ENCODE results near the gene OCSTAMP. TPM values are rescaled to one million over a fixed set of nuclear protein-coding genes. Genes with fewer than 3 reads are reported as not detected.

OCSTAMP gene, protein sequence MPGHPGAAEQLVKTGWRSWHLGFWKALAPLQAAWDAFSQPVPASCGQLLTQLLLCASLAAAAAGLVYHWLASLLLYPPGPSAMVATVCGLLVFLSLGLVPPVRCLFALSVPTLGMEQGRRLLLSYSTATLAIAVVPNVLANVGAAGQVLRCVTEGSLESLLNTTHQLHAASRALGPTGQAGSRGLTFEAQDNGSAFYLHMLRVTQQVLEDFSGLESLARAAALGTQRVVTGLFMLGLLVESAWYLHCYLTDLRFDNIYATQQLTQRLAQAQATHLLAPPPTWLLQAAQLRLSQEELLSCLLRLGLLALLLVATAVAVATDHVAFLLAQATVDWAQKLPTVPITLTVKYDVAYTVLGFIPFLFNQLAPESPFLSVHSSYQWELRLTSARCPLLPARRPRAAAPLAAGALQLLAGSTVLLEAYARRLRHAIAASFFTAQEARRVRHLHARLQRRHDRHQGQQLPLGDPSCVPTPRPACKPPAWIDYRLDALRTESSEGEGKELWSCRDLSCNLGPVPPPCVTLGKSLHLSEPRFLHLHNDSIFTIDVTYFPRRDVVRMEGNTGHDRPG
- total RNA-seq = 0.17 TPM in 1 of 2 replicates, not detected in the other

DNA sequence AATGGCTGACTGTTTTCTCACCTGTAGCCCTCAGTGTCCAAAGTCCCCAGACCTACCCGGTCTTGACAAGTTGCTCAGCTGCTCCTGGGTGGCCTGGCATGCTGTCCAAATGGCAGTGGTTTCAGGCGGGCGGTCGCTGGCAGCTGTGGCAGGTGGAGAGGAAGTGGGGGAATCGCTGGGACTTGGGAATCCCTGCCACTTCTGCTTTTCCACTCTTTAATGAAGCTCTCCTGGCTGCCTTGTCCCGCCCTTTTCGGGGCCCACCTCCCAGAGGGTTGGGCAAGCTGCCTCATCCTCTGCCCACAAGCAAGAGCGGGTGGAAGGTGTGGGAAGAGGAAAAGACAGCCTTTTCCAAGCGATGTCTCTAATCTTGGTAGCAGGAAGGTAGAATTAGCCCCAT, at the start of gene OCSTAMP:
TSS of gene OCSTAMP (minus strand) at position 194 of the 400 bp plus-strand sequence. CDS start at position 100, 94 bp downstream.
- intact Hi-C loops (cut with micrococcal nuclease) = loop anchor here (5.0 kb wide), 2 partner anchors 442 to 937 kb away; no protein-coding TSS in a partner anchor

DNA sequence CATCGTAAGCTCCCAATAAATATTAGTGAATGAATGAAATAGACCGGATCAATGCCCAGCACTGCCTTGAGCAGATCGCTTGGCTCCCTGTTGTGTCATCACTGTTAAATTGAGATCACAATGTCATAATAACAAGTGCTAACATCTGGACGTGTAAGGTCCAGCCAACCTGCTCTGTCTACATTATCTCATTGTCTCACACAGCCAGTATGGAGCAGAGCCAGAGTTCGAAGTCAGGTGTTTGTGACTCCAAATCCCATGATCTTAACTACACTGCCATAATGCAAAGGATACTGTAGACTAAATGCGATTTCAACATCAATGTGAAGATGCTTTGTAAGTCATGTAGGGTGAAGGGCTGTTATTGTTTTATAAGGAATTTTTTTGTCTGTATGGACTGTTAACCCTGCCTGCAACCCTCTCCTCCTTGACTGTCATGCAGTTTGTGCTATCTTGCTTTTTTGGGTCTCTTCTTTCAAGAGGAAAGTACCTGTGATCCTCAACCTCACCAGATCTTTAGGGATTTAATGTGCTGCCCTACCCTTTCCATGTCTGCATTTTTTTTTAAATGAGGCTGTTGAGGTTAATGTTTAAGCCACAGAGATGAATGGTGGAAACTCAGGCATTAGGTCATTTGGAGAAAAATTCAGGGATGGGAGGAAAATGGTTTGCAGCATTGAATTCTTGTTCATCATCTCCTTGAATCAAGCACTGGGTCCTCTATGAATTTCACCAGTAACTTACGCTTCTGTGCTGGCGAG, 49.0 kb upstream of the OCSTAMP start:
- intact Hi-C loops (cut with micrococcal nuclease) = loop anchor here (1.0 kb wide), 1 partner anchor 8 kb away; no protein-coding TSS in a partner anchor

DNA sequence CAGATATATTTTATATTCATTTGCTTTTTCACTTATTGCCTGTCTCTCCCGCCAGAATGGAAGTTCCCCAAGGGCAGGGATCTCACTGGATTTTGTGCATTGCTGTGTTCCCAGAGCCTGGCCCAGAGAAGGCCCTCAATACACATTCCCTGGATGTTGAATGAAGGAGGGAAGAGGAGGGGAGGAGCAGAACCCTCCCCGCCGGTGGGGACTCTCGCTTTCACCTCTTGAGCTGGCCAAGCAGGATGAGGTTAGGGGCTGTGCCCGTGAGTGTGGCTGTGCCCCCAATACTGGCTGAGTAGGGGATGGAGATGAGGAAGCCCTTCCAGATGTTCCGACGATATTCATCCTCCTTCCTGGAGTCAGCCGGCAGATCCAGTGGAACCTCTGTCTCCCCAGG, 45.5 kb upstream of the OCSTAMP start:
- intact Hi-C loops (cut with micrococcal nuclease) = no loop called here

DNA sequence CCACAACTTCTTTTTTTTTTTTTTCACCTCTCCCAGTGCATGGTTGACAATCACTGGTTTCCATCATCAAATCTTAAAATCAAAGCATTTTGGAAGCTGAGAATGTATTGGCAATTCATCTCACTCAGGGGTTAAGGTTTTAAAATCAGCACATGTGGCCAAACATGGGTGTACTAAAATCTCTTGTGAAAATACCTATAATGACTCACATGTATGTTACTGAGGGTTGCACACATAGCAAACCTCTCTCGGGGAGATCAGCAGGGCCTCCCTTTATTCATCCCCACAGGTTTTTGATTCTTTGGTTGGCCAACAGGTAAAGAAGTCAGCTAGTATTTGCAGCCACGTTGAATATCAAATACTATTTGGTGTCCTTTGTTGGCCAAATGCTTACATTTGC, 44.3 kb upstream of the OCSTAMP start:
- intact Hi-C loops (cut with micrococcal nuclease) = no loop called here

DNA sequence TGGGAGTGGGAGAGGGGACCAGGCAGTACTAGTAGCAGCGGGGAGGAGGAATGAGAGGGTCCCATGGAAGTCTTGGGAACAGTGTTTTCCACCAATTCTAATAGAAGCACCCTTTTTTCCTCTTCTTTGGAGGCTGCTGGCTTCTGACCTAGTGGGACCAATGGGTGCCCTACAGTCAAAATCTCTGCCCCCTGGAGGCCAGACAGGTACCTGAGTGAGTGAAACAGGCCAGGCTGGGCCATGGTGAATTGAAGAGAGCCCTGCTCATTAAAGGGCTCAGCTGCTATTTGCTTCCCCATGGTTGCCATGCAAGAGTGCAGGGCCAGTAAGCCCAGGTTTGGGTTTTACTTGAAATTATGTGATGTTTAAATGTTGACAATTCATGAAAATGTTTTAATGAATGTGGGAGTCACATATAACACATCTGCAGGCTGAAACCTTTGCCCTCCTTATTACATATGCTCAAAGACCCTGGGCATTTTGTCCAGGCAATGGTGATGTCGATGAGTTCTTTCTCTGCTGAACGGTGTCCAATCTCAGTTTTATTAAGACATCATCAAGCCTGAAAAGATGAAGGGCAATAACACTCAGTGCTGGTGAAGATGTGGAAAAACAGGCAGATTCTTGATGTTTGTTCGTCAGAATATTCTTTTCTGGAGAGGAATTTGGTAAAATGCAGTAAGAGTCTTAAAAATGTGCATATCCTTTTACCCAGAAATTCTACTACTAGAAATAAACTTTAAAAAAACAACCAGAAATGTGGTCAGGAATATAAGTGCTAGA, 42.3 kb upstream of the OCSTAMP start:
- intact Hi-C loops (cut with micrococcal nuclease) = no loop called here

DNA sequence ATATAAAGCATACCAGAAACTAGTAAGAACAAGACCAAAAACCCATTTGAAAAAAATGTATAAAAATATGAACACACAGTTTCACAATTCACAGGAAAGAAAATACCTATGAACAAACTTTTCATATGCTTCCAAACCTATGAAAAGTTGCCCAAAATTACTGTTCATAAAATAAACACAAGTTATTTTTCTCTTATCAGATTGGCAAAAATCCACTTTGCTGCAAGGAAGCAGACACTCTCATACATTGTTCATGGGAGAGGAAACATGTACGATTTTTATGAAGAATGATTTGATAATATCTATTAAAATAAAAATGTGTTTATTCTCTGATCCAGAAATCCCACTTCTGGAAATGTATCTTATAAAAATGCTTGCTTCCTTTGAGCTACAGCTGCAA, 40.0 kb upstream of the OCSTAMP start:
- intact Hi-C loops (cut with micrococcal nuclease) = no loop called here

DNA sequence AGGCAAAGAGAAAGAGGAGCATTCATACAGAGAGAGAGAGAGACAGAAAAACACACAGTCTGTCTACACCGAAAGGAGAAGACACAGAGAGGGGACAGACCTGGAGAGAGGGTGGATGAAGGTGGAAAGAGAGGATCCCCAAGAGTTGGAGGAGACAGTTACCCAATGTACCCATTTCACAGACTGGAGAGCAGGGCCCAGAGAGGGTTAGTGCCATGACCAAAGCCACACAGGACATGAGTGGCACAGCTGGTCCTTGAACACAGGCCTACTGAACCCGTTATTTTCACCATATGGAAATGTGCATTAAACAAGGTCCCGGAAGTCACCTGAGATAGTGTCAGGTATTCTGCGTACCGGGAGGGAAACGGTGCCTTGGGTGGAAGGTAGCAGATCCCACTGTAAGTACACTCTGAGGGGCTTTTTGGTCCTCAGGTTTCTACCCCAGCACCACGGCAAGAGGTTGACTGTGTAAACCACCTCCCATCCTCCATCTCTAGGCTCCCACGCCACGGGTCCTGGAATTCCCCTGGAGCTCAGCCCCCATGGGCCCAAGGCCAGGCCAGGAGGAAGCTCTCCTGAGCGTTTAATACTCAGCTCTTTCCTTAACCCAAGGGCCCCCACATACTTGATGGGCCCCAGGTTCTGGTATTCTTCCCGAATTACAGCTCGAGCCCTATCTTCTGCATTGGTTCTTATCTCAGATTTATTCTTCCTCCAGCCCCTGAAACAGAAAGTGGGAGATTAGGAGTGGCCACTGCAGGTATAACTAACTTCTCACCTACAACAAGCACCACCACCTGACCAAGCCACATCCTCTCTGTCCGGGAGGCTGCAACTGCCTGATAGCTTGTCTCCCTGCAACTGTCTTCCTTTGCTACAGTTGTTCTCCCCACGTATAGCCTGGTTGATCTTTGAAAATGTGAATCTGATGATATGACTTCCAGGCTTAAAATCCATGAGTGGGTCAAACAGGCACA, 38.4 kb upstream of the OCSTAMP start:
- intact Hi-C loops (cut with micrococcal nuclease) = no loop called here

DNA sequence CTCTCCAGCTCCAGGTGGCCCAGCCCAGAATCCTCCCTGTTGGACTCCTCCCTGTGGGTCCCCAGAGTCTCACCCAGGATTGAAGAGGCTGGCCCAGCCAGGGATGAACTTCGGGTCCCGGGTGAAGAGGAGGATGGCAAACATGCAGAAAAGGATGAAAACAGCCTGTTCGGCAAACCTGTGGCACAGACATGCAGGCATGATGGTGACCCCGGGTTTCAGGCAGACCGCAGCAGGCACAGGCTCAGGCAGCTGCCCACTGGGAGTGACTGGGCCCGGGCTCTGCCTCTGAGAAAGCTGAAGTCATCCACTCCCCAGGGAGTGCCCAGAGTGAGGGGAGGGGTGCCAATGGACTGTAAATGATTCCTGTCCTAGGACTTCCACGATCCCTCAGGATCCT, 37.5 kb upstream of the OCSTAMP start:
- intact Hi-C loops (cut with micrococcal nuclease) = no loop called here

DNA sequence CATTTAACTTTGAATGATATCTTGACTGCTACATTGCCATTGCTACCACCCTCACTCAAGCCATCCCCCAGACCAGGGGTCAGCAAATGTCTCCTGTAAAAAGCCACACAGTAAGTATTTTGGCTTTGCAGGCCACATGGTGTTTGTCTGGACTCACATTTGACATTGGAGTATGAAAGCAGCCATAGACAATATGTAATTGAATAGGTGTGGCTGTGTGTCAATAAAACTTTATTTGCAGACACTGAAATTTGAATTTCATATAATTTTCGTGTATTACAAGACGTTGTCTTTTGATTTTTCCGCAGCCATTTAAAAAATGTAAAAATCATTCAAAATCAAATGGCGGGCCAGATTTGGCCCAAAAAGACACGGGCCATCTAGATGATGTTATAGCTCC, 36.3 kb upstream of the OCSTAMP start:
- intact Hi-C loops (cut with micrococcal nuclease) = no loop called here

DNA sequence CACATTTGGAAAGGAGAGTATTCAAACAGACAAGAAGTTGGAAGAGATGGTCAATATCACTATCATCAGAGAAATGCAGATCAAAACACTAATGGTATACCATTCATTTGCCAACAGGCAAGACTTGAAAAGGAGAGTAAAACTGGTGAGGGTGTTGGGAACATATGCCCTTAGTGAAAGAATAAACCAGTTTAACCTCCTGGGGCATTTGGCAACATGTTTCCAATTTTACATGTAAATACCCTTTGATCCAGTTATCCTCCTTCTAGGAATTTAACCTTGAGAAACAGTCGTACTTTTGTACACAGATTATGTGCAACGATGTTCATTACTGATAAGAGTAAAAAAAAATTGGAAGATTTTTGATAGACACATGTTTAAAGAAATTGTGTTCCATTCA, 34.1 kb upstream of the OCSTAMP start:
- intact Hi-C loops (cut with micrococcal nuclease) = no loop called here

DNA sequence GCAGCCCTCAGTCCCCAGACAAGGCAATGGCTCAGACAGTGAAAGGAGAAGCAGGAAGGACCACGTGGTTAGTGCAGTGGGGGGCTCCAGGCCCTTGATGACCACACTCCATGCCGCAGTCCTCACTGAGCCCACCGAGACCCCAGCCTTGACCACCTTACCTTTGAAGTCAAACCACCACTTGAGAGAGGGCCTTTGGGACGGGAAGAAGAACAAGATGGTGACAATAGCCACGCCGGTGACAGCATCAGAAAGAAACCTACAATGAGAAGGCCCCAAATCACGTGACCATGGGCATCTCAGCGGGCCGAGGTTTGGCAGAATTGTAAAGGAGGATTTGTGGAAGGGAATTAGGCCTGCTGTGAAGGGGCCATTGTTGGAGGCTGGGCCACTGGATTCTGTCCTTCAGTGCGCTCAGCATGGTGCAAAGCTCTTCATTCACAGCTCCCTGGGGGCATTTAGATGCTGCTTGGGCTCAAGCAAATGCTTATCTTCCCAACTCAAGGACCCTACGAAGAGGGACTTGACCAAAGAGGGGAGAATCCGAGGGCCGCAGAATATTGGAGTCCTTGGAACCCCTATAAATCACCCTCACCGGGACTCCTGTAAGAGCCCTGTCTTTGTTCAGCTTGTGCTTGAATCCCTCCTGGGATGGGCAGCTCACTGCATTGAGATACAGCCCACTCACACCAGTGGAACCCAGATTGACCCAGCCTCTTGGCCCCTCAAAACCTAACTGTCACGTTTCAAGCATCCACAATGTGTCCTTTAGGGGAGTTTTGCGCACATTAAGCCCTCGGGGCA, 33.2 kb upstream of the OCSTAMP start:
- intact Hi-C loops (cut with micrococcal nuclease) = no loop called here

DNA sequence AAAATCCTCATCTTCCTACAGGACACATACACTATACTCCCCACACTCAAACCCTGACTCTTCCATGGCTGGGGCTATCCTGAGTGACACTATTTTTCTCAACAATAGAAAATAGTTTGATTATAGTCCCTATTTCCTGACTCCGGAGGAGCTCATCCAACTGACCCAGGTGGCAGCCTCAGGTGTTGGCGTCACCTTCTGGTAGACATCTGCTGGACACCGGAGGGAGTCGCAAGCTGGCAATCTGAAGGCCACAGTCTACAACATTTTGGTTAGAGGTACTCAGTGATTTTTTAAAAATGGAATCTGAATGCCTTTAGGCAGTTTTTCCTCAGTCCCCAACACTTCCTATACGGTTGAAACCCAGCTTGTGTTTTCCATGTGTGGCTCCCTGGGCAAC, 32.2 kb upstream of the OCSTAMP start:
- intact Hi-C loops (cut with micrococcal nuclease) = no loop called here

DNA sequence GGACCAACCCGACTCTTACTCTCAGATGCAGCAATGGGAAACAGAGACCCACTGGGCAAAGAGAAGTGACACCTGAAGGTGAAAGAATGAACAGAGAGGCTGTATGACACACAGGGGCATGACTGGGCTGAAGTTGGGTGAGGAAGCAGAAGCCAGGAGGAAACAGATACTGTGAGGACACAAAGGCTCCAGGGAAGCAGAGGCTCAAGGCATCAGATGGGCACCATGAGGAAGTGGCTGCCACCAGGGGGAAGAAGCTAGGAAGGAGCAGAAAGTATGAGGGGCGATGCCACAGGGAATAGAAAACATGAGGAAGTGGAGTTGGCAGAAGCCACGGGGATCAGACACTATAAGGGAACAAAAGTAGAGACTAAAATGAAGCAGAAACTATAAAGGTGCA, 30.9 kb upstream of the OCSTAMP start:
- intact Hi-C loops (cut with micrococcal nuclease) = no loop called here

DNA sequence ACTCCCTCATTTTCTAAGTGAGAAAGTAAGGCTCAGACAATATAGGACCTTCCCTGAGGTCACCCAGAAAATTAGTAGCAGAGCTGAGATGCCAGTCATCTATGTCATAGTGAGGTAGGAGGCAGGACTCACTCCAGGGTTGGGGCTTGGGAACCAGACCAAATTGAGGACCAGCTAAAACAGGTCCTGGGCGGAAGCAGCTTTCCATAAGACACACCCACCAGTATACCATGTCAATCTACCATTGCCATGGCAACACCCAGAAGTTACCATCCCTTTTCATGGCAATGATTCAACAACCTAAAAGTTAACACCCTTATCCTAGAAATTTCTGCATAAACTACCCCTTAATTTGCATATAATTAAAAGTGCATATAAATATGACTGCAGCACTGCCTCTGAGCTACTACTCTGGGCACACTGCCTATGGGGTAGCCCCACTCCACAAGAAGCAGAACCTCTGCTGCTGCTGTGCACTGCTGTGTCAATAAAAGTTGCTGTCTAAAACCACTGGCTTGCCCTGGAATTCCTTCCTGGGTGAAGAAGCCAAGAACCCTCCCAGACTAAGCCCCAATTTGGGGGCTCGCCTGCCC, 30.3 kb upstream of the OCSTAMP start:
- intact Hi-C loops (cut with micrococcal nuclease) = no loop called here

DNA sequence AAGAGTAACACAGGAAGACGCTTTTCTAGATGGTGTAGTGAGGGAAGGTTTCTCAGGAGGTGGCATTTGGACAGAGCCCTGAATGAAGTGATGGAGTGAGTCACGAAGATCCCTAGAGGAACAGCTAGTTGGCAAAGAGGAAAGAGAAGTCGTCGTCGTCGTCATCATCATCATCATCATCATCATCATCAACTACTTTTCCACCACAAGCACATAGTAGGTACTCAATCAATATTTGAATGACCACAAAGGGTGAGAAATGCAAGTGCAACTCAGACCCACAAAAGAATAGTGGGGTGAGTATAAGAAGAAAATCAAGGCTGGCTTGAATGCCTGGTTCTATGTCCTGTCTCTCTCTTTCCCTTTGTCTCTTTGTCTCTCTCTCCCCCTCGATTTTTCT, 28.3 kb upstream of the OCSTAMP start:
- intact Hi-C loops (cut with micrococcal nuclease) = no loop called here

DNA sequence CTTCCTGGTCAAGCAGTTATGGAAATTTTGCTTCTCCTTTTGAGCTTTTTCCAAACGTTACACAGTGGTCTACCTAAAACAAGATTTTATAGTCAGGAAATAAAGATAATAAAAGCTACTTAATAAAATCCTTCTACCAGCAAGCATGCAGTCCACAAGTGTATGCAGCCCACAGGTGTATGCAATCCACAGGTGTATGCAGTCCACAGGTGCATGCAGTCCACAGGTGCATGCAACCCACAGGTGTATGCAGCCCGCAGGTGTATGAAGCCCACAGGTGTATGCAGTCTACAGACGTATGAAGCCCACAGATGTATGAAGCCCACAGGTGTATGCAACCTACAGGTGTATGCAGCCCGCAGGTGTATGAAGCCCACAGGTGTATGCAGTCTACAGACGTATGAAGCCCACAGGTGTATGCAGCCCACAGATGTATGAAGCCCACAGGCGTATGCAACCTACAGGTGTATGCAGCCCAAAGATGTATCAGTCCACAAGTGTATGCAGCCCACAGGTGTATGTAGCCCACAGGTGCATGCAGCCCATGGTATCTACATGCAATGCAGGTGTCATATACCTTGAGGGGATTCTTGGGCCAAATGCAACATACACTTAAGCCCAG, 26.4 kb upstream of the OCSTAMP start:
- intact Hi-C loops (cut with micrococcal nuclease) = no loop called here

DNA sequence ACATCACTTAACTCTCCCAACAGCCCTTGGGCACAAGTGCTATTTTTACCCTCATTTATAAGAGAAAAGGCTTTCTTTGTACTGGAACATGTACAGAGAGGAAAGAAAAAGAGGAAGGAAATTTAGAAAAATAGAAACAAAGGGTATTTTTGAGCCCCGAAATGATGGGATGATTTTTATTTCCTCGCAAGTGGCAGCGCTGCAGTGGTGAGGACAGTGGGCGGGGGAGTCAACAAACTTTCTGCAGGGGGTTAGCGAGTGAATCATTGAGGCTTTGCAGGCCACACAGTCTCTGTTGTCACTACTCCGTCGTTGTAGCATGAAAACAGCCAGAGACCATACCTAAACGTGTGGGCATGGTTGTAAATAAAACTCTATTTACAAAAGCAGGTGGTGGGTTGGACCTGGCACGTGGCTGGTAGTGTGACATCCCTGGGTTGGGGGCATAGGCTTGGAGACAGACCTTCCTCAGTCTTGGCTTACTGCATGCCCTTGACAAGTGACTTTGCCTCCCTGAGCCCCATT, 25.5 kb upstream of the OCSTAMP start:
- intact Hi-C loops (cut with micrococcal nuclease) = no loop called here

DNA sequence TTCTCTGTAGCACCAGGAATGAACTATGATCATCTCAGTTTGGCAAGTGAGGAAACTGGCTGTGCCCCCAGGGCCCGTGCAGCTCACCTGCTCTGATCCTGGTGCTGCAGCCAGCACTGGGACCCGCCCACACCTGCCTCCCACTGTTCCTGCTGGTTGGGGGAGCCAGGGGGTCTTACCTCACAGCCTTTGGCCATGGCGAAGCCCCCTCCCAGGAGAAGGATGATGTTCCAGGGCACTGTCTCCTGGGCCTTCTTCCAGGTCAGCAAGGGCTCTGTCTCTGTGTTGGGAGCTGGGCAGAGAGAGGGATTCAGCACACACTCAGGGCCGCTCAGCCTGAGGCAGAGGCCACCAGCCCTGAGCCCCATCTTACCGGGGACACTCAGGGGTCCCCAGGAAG, 24.9 kb upstream of the OCSTAMP start:
- intact Hi-C loops (cut with micrococcal nuclease) = no loop called here

All from T-helper 1 cell treated with Interleukin-12 subunit alpha and Interleukin-12 subunit beta and Interleukin-4 antibody, amounts not matched to agents 30 ng/mL and 1 ng/mL, for 36 hours (primary cell).